H1 (cell line): ENCODE measurements around the gene PDE4B. TPM values are rescaled to one million over a fixed set of nuclear protein-coding genes. Genes with fewer than 3 reads are reported as not detected.

Source experiments
- CTCF ChIA-PET: fragments of 300-600 bp; sonication (Branson Sonifier 250); formaldehyde crosslinking; loops from one replicate; lab custom pipeline; 2021; ENCODE audit not compliant: partially characterized antibody; lab: Charles Lee
- POLR2A ChIA-PET: fragments of 300-600 bp; sonication (Branson Sonifier 250); formaldehyde crosslinking; loops from one replicate; lab custom pipeline; 2021; ENCODE audit warnings: inconsistent platforms; ENCODE audit not compliant: partially characterized antibody; lab: Charles Lee
- DNase-seq, 2 experiments: peaks; one replicate each; pipeline versions ENCODE4 v3.0.0 to v3.0.0-alpha.2; 2010 to 2022; ENCODE audit warnings: low spot score in 2 of 2, low read depth in 1 of 2, mixed read lengths in 1 of 2
- FAIRE-seq: peaks from 2 replicates; lab custom pipeline; 2011; peaks lifted over from hg19 to GRCh38; lab: Jason Lieb, UNC
- H2AFZ ChIP-seq: 2 replicates; pipeline ENCODE4 v1.8.1; 2012; ENCODE audit warnings: low read length, inconsistent platforms
- H2AK5ac ChIP-seq: 2 replicates; pipeline ENCODE4 v1.6.1; 2013; ENCODE audit warnings: low read depth, low read length
- H2BK120ac ChIP-seq: replicated peaks from 2 replicates; pipeline ENCODE3; 2013; ENCODE audit warnings: low read depth, low read length, inconsistent platforms
- H2BK12ac ChIP-seq: 2 replicates; pipeline ENCODE4 v1.6.1; 2013; ENCODE audit warnings: low read depth, low read length
- H2BK15ac ChIP-seq: 2 replicates; pipeline ENCODE4 v1.6.1; 2013; ENCODE audit warnings: low read length
- H2BK20ac ChIP-seq: 2 replicates; pipeline ENCODE4 v1.6.1; 2013; ENCODE audit warnings: low read length
- H2BK5ac ChIP-seq: 2 replicates; pipeline ENCODE4 v1.6.1; 2013; ENCODE audit warnings: low read depth, low read length
- H3K14ac ChIP-seq: 2 replicates; pipeline ENCODE4 v1.6.1; 2013; ENCODE audit warnings: inconsistent platforms; ENCODE audit not compliant: insufficient read length
- H3K18ac ChIP-seq: 2 replicates; pipeline ENCODE4 v1.6.1; 2013; ENCODE audit warnings: low read length; ENCODE audit errors: extremely low read depth
- H3K23ac ChIP-seq: 2 replicates; pipeline ENCODE4 v1.6.1; 2013; ENCODE audit warnings: inconsistent platforms; ENCODE audit not compliant: insufficient read length
- H3K23me2 ChIP-seq: 2 replicates; pipeline ENCODE4 v1.6.1; 2013; ENCODE audit warnings: low read depth, low read length
- H3K27ac ChIP-seq: 2 replicates; pipeline ENCODE4 v1.6.1; 2011; ENCODE audit warnings: low read depth, low read length, inconsistent platforms
- H3K27me3 ChIP-seq, 4 experiments: replicated peaks in 1 of 4; 1 replicate in 1 of 4; 2 replicates in 3 of 4; pipeline versions ENCODE4 v1.6.1 to v1.8.1; 2011 to 2013; ENCODE audit warnings: low read length in 3 of 4, mild to moderate bottlenecking in 3 of 4, inconsistent platforms in 2 of 4, mixed read lengths in 2 of 4, moderate library complexity in 1 of 4; ENCODE audit not compliant: control insufficient read depth in 3 of 4, insufficient read depth in 3 of 4; ENCODE audit errors: extremely low read depth in 1 of 4
- H3K36me3 ChIP-seq, 4 experiments: 2 replicates each; pipeline versions ENCODE4 v1.6.1 to v1.8.1; 2011 to 2013; ENCODE audit warnings: mild to moderate bottlenecking in 4 of 4, low read length in 3 of 4, moderate library complexity in 2 of 4, control low read depth in 1 of 4, inconsistent platforms in 1 of 4; ENCODE audit not compliant: insufficient read depth in 4 of 4, control insufficient read depth in 2 of 4
- H3K4ac ChIP-seq: replicated peaks from 2 replicates; pipeline ENCODE3; 2013; ENCODE audit warnings: low read length, low read depth, mixed read lengths, inconsistent platforms; ENCODE audit not compliant: insufficient read length
- H3K4me1 ChIP-seq, 4 experiments: replicated peaks in 1 of 4; 1 replicate in 1 of 4; 2 replicates in 3 of 4; pipeline versions ENCODE4 v1.6.1 to v1.8.1; 2011 to 2013; ENCODE audit warnings: low read length in 3 of 4, inconsistent platforms in 2 of 4, mixed read lengths in 1 of 4; ENCODE audit not compliant: insufficient read depth in 4 of 4, control insufficient read depth in 3 of 4
- H3K4me2 ChIP-seq, 2 experiments: 2 replicates each; pipeline versions ENCODE4 v1.6.1 to v1.8.1; 2011 to 2013; ENCODE audit warnings: low read depth in 2 of 2, low read length in 2 of 2, control low read depth in 1 of 2, inconsistent platforms in 1 of 2, mild to moderate bottlenecking in 1 of 2; ENCODE audit not compliant: insufficient read depth in 1 of 2
- H3K4me3 ChIP-seq, 4 experiments: fragments of 200-600, 300-600 bp in 1 of 4; sonication (generic), shearing (Covaris generic), sonication (Bioruptor Twin) in 1 of 4; 2 replicates each; pipeline versions ENCODE4 v1.5.1 to v1.8.1; 2011 to 2016; ENCODE audit warnings: low read length in 4 of 4, low read depth in 3 of 4, control low read depth in 2 of 4, inconsistent platforms in 2 of 4, mild to moderate bottlenecking in 2 of 4, mixed read lengths in 1 of 4, moderate library complexity in 1 of 4; ENCODE audit not compliant: insufficient read depth in 2 of 4; ENCODE audit errors: extremely low read depth in 1 of 4
- H3K56ac ChIP-seq: replicated peaks from 2 replicates; pipeline ENCODE3; 2013; ENCODE audit warnings: low read depth, mild to moderate bottlenecking, mixed read lengths, low read length, inconsistent platforms; ENCODE audit not compliant: insufficient read length
- H3K79me1 ChIP-seq: 2 replicates; pipeline ENCODE4 v1.6.1; 2013; ENCODE audit warnings: low read depth, low read length, control low read depth
- H3K79me2 ChIP-seq, 2 experiments: 2 replicates each; pipeline versions ENCODE4 v1.6.1 to v1.8.1; 2012 to 2013; ENCODE audit warnings: low read length in 2 of 2, mild to moderate bottlenecking in 2 of 2, inconsistent platforms in 1 of 2; ENCODE audit not compliant: insufficient read depth in 2 of 2, control insufficient read depth in 1 of 2
- H3K9ac ChIP-seq, 4 experiments: replicated peaks in 1 of 4; 1 replicate in 1 of 4; 2 replicates in 3 of 4; pipeline versions ENCODE4 v1.6.1 to v1.8.1; 2011 to 2013; ENCODE audit warnings: low read depth in 3 of 4, low read length in 3 of 4, control low read depth in 2 of 4, mild to moderate bottlenecking in 2 of 4, moderate library complexity in 2 of 4, inconsistent platforms in 1 of 4; ENCODE audit errors: extremely low read depth in 1 of 4
- H3K9me3 ChIP-seq, 2 experiments: 2 replicates each; pipeline versions ENCODE4 v1.6.1 to v1.8.1; 2012 to 2013; ENCODE audit warnings: mild to moderate bottlenecking in 2 of 2, moderate library complexity in 2 of 2, control low read depth in 1 of 2, inconsistent platforms in 1 of 2, low read depth in 1 of 2, low read length in 1 of 2, mixed read lengths in 1 of 2; ENCODE audit not compliant: insufficient read depth in 2 of 2
- H4K20me1 ChIP-seq, 2 experiments: replicated peaks in 1 of 2; 2 replicates each; pipeline versions ENCODE3 to v1.8.1; 2011 to 2013; ENCODE audit warnings: inconsistent platforms in 2 of 2, low read length in 2 of 2, mild to moderate bottlenecking in 1 of 2; ENCODE audit not compliant: insufficient read depth in 2 of 2, control insufficient read depth in 1 of 2
- H4K5ac ChIP-seq: 2 replicates; pipeline ENCODE4 v1.6.1; 2013; ENCODE audit warnings: low read length, low read depth, mixed read lengths, inconsistent platforms; ENCODE audit not compliant: insufficient read length
- H4K8ac ChIP-seq: 2 replicates; pipeline ENCODE4 v1.8.0; 2013; ENCODE audit warnings: mild to moderate bottlenecking, moderate library complexity, low read length, inconsistent platforms; ENCODE audit not compliant: insufficient read depth; ENCODE audit errors: extremely low read depth
- H4K91ac ChIP-seq: replicated peaks from 2 replicates; pipeline ENCODE3; 2013; ENCODE audit warnings: low read length, mixed read lengths, inconsistent platforms; ENCODE audit not compliant: insufficient read length
- ASH2L ChIP-seq: fragments of 200-600, 300-600 bp; sonication (generic); IDR thresholded peaks from one replicate; pipeline ENCODE4 v1.7.1; 2017; ENCODE audit warnings: low read length
- CBX5 ChIP-seq: fragments of 300-800, 300-1000 bp; sonication (generic); IDR thresholded peaks from 2 replicates; pipeline ENCODE4 v1.7.1; 2016; ENCODE audit warnings: antibody characterized with exemption, low read length, low read depth
- CHD1 ChIP-seq: IDR thresholded peaks from 2 replicates; pipeline ENCODE4 v1.6.1; 2012; ENCODE audit warnings: low read depth, low read length, improper control_type of control experiment
- EGR1 ChIP-seq: IDR thresholded peaks from 2 replicates; pipeline ENCODE4 v1.6.1; 2011; ENCODE audit warnings: low read depth, low read length, borderline replicate concordance
- HDAC6 ChIP-seq: IDR thresholded peaks from one replicate; pipeline ENCODE4 v1.7.1; 2012; ENCODE audit warnings: low read depth, mild to moderate bottlenecking, inconsistent platforms, low read length, moderate library complexity
- JUN ChIP-seq: IDR thresholded peaks from 2 replicates; pipeline ENCODE4 v1.6.1; 2011; ENCODE audit warnings: low read depth, mild to moderate bottlenecking, improper control_type of control experiment, low read length
- KDM4A ChIP-seq: IDR thresholded peaks from one replicate; pipeline ENCODE4 v1.7.1; 2012; ENCODE audit warnings: low read depth, mild to moderate bottlenecking, moderate library complexity, low read length, inconsistent platforms; ENCODE audit not compliant: severe bottlenecking
- SAP30 ChIP-seq: fragments of 300-600 bp; sonication (generic); IDR thresholded peaks from 2 replicates; pipeline ENCODE4 v1.7.1; 2012; ENCODE audit warnings: low read length, moderate library complexity, mild to moderate bottlenecking, inconsistent platforms; ENCODE audit not compliant: insufficient read depth, insufficient replicate concordance
- SIRT6 ChIP-seq: IDR thresholded peaks from one replicate; pipeline ENCODE4 v1.7.1; 2012; ENCODE audit warnings: low read length, inconsistent platforms
- SIX5 ChIP-seq: IDR thresholded peaks from 2 replicates; pipeline ENCODE4 v1.6.1; 2011; ENCODE audit warnings: mild to moderate bottlenecking, low read depth, low read length
- SP2 ChIP-seq: IDR thresholded peaks from 2 replicates; pipeline ENCODE4 v1.6.1; 2012; ENCODE audit warnings: mild to moderate bottlenecking, low read length, inconsistent platforms
- TEAD4 ChIP-seq: IDR thresholded peaks from 2 replicates; pipeline ENCODE4 v1.6.1; 2012; ENCODE audit warnings: low read depth, low read length, inconsistent platforms, mixed read lengths
- ZNF274 ChIP-seq: IDR thresholded peaks from 2 replicates; pipeline ENCODE4 v1.7.0; 2012; ENCODE audit warnings: low read length, borderline replicate concordance; ENCODE audit errors: extremely low read depth
- polyA plus RNA-seq, 7 experiments: library from polyadenylated mRNA; depleted of rRNA in 3 of 7; stranded (reverse) in 5 of 7; unstranded in 2 of 7; fragments of >200 nt in 5 of 7; fragments of 200-250 nt in 2 of 7; gene quantifications; 1 replicate in 5 of 7; 2 replicates in 1 of 7; 4 replicates in 1 of 7; pipeline versions ENCODE4 v1.2.1 to v1.2.3, GENCODE V29; 2011 to 2013; ENCODE audit warnings: missing spikeins in 2 of 7, mixed read lengths in 2 of 7
- total RNA-seq: library from RNA; stranded (reverse); fragmentation: NEBNext Ultra II Directional; extraction: Animal tissue kit (Norgen Biotek cat#: 25700); gene quantifications from 2 replicates; pipeline ENCODE4 v1.2.1, GENCODE V29; 2021
- TF ChIP-seq, protein P1 (sequence below): IDR thresholded peaks from 2 replicates; pipeline ENCODE4 v1.6.1; 2012; ENCODE audit warnings: low read length, inconsistent platforms

The PDE4B gene
- total and polyA plus RNA-seq, 2 of the 8 experiments (the other 6 are each of a cell fraction or from before 2014, with no cell fraction given) = 5.0 to 15.1 TPM

DNA sequence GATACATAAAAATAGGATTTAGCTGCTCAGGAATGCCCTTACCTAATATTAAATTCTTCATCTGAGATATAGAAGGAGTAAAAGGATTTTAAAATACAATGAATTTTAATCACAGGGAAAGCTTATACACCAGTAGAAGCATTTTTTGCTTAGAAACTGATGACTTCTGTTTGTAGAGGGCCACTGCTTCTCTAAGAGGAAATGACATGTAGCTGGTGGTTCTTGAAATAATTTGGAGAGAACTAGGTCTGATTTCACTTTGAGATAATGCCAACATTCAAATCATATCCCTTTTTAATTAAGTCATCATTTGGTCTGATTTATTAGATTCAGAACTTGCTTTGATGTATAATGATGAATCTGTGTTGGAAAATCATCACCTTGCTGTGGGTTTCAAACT is 574.7 kb downstream of the PDE4B start:
- Histone ChIP-seq H3K4me1 (no peaks in the 10 kb centered on the region), H4K5ac (no peak overlapping the region), H3K4me3 (no peak overlapping the region), H2BK15ac (no peak overlapping the region), H2AFZ (no peak overlapping the region), H4K91ac (no peak overlapping the region), H3K79me2 (no peaks in the 10 kb centered on the region), H4K20me1 (no peaks in the 10 kb centered on the region), H3K23me2 (no peaks in the 10 kb centered on the region), H3K27me3 (peaks cover 0 to 1% (median 0%) of the 10 kb centered on the region in 4 experiments; a peak in 1 of 7 replicates), H3K4ac (no peak overlapping the region), H2AK5ac (no peak overlapping the region), H2BK120ac (no peak overlapping the region), H4K8ac (no peak overlapping the region), H2BK12ac (no peak overlapping the region), H3K79me1 (no peaks in the 10 kb centered on the region), H2BK5ac (no peak overlapping the region), H3K23ac (no peak overlapping the region), H3K56ac (no peak overlapping the region), H3K27ac (no peak overlapping the region), H3K9ac (no peak overlapping the region), H3K18ac (no peak overlapping the region), H3K36me3 (peaks cover 8 to 65% (median 43%) of the 10 kb centered on the region in 4 experiments), H3K14ac (no peak overlapping the region), H3K4me2 (no peak overlapping the region), H2BK20ac (no peak overlapping the region), H3K9me3 (no peaks in the 10 kb centered on the region)
- ChIA-PET CTCF (interaction anchor here (1.2 to 1.5 kb wide), 3 partner anchors 16 to 136 kb away, joined by 3 read pairs; no protein-coding TSS in a partner anchor), POLR2A (no interaction called here)
- DNase-seq = no peak
- FAIRE-seq = no peak
- TF ChIP-seq, protein P1, sequence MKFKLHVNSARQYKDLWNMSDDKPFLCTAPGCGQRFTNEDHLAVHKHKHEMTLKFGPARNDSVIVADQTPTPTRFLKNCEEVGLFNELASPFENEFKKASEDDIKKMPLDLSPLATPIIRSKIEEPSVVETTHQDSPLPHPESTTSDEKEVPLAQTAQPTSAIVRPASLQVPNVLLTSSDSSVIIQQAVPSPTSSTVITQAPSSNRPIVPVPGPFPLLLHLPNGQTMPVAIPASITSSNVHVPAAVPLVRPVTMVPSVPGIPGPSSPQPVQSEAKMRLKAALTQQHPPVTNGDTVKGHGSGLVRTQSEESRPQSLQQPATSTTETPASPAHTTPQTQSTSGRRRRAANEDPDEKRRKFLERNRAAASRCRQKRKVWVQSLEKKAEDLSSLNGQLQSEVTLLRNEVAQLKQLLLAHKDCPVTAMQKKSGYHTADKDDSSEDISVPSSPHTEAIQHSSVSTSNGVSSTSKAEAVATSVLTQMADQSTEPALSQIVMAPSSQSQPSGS = no peak
- TF ChIP-seq SP2 = no peak
- TF ChIP-seq CHD1 = no peak
- no peak for TF ChIP-seq SAP30
- TF ChIP-seq HDAC6 = no peak
- no peak for TF ChIP-seq EGR1
- TF ChIP-seq ASH2L = no peak
- TF ChIP-seq TEAD4 = no peak
- TF ChIP-seq KDM4A = no peak
- TF ChIP-seq CBX5 = no peak
- no peak for TF ChIP-seq SIX5
- no peak for TF ChIP-seq SIRT6
- TF ChIP-seq JUN = no peak
- TF ChIP-seq ZNF274 = no peak
